D721Med (cell line): ENCODE results near the gene DDIAS.

Source experiments
- DNase-seq: peaks from one replicate; pipeline ENCODE4 v3.0.0; 2011; ENCODE audit warnings: low spot score; ENCODE audit not compliant: insufficient read length
- FAIRE-seq: peaks from 2 replicates; lab custom pipeline; 2011; peaks lifted over from hg19 to GRCh38; lab: Jason Lieb, UNC
- TF ChIP-seq, protein P1 (sequence below): IDR thresholded peaks from 2 replicates; pipeline ENCODE4 v1.5.1; 2012; ENCODE audit warnings: mild to moderate bottlenecking, control low read depth; ENCODE audit not compliant: insufficient read depth; ENCODE audit errors: missing control alignments

The DDIAS gene

DNA sequence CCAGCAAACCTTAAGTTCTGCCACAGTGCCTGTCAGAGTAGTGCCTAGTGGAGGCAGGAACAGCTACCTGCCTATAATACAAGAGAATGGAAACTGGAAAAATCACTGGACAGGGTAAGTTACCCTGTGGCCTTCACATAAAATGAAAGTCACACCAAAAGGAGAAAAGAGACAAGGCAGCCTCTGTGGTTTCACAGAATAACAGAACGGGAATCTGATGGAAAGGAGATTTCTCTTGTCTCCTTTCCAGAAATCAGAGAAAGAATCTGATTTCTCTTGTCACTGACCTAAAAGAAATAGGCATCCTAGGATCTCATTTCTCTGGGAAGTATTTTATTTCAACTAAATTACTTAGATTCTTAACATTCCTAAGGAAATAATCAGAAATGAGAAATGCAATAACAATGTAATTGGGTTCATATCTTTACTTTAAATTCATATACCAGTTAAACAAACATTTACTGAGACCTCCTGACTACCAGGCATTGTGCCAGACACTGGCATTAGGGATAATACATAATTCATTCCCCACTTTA lies 42.9 kb upstream of the DDIAS start:
- TF ChIP-seq, protein P1, sequence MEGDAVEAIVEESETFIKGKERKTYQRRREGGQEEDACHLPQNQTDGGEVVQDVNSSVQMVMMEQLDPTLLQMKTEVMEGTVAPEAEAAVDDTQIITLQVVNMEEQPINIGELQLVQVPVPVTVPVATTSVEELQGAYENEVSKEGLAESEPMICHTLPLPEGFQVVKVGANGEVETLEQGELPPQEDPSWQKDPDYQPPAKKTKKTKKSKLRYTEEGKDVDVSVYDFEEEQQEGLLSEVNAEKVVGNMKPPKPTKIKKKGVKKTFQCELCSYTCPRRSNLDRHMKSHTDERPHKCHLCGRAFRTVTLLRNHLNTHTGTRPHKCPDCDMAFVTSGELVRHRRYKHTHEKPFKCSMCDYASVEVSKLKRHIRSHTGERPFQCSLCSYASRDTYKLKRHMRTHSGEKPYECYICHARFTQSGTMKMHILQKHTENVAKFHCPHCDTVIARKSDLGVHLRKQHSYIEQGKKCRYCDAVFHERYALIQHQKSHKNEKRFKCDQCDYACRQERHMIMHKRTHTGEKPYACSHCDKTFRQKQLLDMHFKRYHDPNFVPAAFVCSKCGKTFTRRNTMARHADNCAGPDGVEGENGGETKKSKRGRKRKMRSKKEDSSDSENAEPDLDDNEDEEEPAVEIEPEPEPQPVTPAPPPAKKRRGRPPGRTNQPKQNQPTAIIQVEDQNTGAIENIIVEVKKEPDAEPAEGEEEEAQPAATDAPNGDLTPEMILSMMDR, result no peak
- no peak for DNase-seq

DNA sequence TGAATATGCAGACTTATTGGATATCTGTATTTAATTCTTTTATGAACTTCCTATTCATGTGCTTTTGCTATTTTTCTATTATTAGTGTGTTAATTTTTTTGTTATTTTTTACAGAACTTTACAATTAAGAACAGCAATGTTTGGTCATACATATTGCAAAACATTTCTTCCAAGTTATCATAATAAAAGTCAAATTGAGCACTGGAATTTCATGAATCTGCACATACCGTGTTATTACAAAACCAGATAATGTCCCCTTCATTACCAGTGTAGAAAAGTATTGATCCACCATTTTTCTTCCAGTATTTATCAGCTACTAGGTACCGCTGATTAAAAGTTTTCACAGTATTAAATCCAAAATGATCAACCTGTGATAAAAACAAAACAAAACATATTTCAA lies 41.8 kb upstream of the DDIAS start:
- FAIRE-seq, result no peak
- no peak for DNase-seq
- TF ChIP-seq, protein P1, result no peak

More for the DNA sequence above, 42.9 kb upstream of the DDIAS start:
- FAIRE-seq, result no peak

DNA sequence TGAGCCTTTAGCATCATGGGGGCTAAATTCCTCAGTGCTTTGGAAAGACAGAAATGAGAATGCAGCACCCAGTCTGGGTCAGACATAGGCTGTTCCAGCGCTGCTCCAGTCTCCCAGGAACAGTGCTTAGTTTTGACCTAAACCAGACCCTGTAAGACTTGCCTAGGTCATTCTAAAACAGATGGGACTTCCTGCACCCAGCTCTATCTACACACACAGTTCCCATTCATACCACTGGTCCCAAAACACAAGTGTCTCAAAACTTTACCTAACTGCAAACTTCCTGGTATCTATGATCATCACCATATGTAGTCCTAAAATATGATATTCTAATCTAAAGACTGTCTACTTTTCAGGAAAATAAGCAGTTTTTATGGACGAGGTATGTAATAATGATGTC lies 39.2 kb upstream of the DDIAS start:
- TF ChIP-seq, protein P1, result no peak
- DNase-seq, result no peak
- FAIRE-seq, result no peak

DNA sequence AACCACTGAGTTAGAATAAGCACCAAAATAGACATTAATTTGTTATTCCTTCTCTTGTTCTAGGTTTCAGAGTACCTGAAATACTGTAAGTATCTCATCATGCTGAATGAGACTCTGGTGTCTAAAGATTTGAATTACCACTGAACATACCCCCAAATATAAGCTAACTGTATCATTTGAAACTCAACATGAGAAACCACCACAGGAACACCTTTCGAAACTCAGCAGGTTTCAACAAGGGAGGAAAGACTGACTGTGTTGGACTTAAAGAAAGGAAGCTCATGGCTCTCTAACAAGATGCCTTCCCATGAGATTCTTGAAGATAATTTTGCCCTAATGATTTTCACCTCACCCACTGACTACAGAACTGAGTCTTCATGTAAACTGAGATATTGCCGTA lies 38.3 kb upstream of the DDIAS start:
- FAIRE-seq (no peak), DNase-seq (no peak)
- TF ChIP-seq, protein P1, result no peak

DNA sequence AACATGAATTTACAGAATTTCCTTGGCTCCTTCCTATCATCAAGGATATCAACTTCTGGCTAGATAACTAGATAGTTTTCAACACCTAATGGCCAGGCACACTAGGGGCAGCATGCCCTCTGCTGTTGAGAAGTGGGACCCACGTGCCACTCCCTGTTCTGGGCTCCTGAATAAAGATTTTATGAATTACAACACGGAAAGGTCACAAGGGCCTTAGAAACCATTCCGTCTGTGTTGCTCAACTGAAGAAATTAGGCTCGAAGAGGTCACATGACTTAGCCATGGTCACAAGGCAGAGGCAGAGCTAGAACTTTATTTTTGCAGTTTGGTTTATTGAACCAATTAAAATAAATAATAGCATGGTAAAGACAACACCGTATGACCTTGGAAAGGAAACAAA lies 37.3 kb upstream of the DDIAS start:
- TF ChIP-seq, protein P1, result peak; percentile 84
- no peak for FAIRE-seq
- no peak for DNase-seq

DNA sequence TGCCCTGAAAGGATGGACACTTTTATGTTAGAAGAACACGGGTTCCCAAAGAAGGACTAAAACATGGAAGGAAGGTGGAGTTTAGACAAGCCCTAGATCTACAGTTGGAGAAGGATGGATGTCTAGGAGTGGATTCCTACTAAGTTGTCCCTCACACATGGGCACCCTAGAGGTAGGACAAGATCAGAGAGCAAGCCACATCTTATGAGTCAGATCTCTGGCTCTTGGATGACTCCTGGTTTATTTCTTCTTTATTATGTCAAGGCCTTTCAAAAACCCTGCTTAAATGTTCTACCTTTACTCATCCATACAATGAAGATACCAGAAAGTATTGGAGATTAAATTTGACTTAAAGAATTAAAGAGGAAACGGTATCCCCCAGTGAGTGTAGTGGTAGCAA lies 35.7 kb upstream of the DDIAS start:
- FAIRE-seq (no peak), DNase-seq (no peak)
- TF ChIP-seq, protein P1, result no peak

DNA sequence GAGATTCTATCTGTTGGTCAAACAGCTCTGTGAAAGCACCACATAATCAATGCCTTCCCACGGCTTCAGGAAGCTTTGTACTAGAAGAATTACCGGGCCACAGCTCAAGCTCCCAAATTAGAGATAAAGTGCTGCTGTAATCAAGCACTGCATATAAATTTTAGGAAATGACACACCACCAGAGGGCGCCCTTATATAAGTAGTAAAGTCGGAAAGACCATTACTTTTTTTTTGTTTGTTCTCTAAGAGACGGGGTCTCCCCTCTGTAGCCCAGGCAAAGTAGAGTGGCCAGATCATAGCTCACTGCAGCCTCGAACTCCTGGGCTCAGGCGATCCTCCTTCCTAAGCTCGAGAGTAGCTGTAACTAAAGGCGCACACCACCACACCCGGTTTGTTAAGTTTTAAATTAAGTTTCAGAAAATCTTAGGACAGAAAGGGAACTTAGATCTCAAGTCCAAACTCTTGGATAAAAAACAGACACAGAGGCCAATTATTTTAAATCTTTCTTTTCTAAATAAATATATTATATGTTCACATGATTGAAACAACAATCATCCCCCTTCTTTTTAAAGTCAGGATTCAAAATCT lies 33.9 kb upstream of the DDIAS start:
- TF ChIP-seq, protein P1, result peak; percentile 75
- peak; percentile 35 for DNase-seq
- no peak for FAIRE-seq
